SU-DHL-6 (cell line): ENCODE results near the gene BEST3.

Experiments used
- CTCF ChIP-seq: fragments of 200-600 bp; sonication (generic); IDR thresholded peaks from one replicate; pipeline ENCODE4 v1.5.1; 2017; ENCODE audit warnings: antibody characterized with exemption, mild to moderate bottlenecking, low read length, moderate library complexity; ENCODE audit not compliant: insufficient read depth, poor library complexity, severe bottlenecking
- EZH2phosphoT487 ChIP-seq: fragments of 200-600 bp; sonication (generic), shearing (Covaris generic); conservative IDR thresholded peaks from 2 replicates; pipeline ENCODE4 v1.6.1; 2018; ENCODE audit warnings: mild to moderate bottlenecking, antibody characterized with exemption, low read length, moderate library complexity, mixed read lengths

GRCh38 chr12:69694123-69694522 is 5.0 kb downstream of the BEST3 start:
- TF ChIP-seq CTCF (no peak), EZH2phosphoT487 (no peak)
